Kidney epithelial cell (primary cell): ENCODE results near the gene DMAC1. TPM values are rescaled to one million over a fixed set of nuclear protein-coding genes. Genes with fewer than 3 reads are reported as not detected.

Source experiments
- DNase-seq: peaks from one replicate; pipeline ENCODE4 v3.0.0-alpha.2; 2010; ENCODE audit warnings: low read depth
- H3K27me3 ChIP-seq: 2 replicates; pipeline ENCODE4 v1.6.0; 2011; ENCODE audit warnings: low read length; ENCODE audit not compliant: control insufficient read depth, insufficient read depth
- H3K36me3 ChIP-seq: 2 replicates; pipeline ENCODE4 v1.5.1; 2011; ENCODE audit warnings: low read length; ENCODE audit not compliant: control insufficient read depth, insufficient read depth
- H3K4me3 ChIP-seq: 2 replicates; pipeline ENCODE4 v1.5.1; 2011; ENCODE audit warnings: low read depth, mild to moderate bottlenecking, control low read depth, low read length
- CTCF ChIP-seq: IDR thresholded peaks from 2 replicates; pipeline ENCODE4 v1.5.1; 2011; ENCODE audit warnings: mild to moderate bottlenecking, moderate library complexity, low read length, control low read depth, inconsistent platforms; ENCODE audit not compliant: insufficient read depth, poor library complexity, severe bottlenecking
- total RNA-seq: library from RNA; depleted of rRNA; stranded (reverse); fragments of >200 nt; gene quantifications from 2 replicates; pipeline ENCODE4 v1.2.3, GENCODE V29; 2015

The DMAC1 gene
- total RNA-seq, 1 donor from 2014 or later, result 15.3 TPM

DNA sequence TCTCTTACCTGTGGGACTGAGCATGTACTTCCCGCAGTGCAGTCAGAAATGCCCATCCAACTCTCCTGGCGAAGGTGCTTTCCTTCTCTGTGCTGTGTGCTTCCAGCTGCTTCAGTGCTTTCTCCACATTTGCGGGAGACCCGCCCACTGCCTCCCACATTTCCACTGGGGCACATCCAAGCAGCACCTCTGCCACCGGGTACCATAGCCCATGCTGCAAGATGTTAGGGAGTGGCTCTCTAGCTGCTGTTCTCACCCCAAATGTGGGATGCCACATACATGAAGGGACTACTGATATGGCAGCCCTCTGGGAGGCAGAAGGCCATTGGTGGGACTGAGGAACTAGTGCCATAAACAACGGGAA, 8.8 kb downstream of the DMAC1 start:
- DNase-seq, result no peak
- H3K36me3 ChIP-seq, result no peaks in the 10 kb centered on the region
- no peak overlapping the region for H3K4me3 ChIP-seq
- no peak for TF ChIP-seq CTCF
- H3K27me3 ChIP-seq, result no peaks in the 10 kb centered on the region

DNA sequence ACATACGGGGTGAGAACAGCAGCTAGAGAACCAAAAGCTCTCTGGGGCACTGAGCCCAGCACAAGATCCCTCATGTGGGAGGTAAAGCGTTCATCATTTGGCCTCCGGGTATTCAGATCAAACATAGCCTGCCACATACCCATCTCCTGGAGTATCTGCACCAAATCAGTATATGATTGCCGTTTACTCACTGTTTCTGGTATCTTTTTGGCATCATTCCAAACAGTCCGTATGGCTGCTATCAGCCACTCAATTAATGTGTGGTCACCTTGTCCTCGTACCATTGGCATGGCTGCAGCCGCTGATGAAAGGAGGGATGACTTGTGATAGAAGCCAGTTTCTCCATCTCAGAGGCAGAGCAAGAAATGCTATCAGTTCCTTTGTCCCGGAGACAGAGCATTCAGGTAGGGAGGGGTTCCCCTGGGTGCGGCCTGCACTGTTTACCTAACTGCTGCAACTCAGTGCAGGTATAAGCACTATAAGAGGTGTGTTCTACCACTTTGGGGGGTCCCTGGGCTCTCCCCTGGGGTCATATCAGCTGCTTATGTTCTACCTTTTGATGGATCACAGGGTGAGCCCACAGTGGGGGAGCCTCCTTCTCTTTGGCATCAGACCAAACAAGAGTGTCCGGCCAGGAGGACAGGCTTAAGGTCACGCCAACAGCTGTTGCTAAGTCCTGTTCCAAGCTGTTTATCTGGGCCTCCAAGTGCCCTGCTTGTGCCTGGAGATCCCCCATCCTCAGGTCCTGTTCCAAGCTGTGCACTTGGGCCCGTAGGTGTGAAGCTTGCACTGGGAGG, 9.4 kb downstream of the DMAC1 start:
- no peak for DNase-seq
- Histone ChIP-seq H3K4me3 (no peak overlapping the region), H3K27me3 (no peaks in the 10 kb centered on the region), H3K36me3 (no peaks in the 10 kb centered on the region)
- no peak for TF ChIP-seq CTCF

DNA sequence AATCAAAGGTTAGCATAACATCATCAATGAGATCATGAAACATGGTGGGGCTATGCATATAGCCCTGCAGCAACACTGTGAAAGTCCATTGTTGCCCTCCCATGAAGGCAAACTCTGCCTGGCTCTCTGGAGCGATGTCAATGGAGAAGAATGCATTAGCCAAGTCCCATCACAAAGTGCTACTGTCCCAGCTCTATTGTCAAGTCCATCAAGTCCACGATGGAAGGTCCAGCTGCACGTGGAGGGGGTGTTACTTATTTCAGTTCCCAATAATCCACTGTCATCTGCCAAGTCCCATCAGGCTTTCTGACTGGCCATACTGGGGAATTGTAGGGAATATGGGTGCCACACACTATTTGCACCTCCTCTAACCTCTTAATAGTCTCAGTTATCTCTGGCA, 10.8 kb downstream of the DMAC1 start:
- no peak for DNase-seq
- no peak for TF ChIP-seq CTCF
- Histone ChIP-seq H3K4me3 (no peak overlapping the region), H3K36me3 (no peaks in the 10 kb centered on the region), H3K27me3 (no peaks in the 10 kb centered on the region)

GRCh38 chr9:7785813-7786212, 13.8 kb downstream of the DMAC1 start:
- no peaks in the 10 kb centered on the region for H3K36me3 ChIP-seq
- TF ChIP-seq CTCF, result no peak
- DNase-seq, result no peak
- H3K27me3 ChIP-seq, result no peaks in the 10 kb centered on the region
- H3K4me3 ChIP-seq, result no peak overlapping the region

GRCh38 chr9:7784472-7784871, 15.1 kb downstream of the DMAC1 start:
- no peak for DNase-seq
- no peak overlapping the region for H3K4me3 ChIP-seq
- H3K36me3 ChIP-seq, result no peaks in the 10 kb centered on the region
- TF ChIP-seq CTCF, result no peak
- H3K27me3 ChIP-seq, result no peaks in the 10 kb centered on the region

DNA sequence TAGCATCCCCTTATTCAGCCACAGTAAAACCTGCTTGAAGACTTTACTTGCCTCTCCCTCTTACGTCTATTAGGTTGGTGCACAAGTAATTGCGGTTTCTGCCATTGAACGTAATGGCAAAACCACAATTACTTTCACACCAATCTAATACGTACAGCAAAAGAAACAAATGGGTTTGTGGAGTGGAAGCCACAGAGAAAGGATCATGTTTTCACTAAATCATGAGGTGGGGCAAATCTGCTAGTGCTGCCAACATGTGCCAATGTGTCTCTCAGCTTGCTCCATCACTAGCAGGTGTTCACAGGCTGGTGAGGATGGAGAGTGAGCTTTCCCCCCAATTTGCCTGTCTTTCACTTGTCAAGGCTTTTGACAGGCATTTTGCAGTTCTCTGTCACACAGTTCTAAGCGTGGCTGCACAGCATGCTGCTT, 15.9 kb downstream of the DMAC1 start:
- no peak for DNase-seq
- no peaks in the 10 kb centered on the region for H3K36me3 ChIP-seq
- TF ChIP-seq CTCF, result no peak
- no peaks in the 10 kb centered on the region for H3K27me3 ChIP-seq
- H3K4me3 ChIP-seq, result no peak overlapping the region
